Measurements from ENCODE around the gene ANKRD17.

ANKRD17 gene

DNA sequence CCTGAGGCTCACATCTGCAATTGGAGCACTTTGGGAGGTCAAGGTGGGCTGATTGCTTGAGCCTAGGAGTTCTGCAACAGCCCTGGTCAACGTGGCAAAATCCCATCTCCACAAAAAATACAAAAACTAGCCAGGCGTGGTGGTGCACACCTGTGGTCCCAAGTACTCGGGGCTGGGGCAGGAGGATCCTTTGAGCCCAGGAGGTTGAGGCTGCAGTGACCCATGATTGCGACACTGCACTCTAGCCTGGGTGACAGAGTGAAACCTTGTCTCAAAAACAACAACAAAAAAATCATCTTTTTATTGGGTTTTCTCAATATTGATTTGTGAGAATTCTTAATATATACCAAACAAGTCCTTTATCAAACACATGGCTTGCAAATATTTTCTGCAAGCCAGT, 64.9 kb downstream of the ANKRD17 start:
- DNase-seq = no peak

DNA sequence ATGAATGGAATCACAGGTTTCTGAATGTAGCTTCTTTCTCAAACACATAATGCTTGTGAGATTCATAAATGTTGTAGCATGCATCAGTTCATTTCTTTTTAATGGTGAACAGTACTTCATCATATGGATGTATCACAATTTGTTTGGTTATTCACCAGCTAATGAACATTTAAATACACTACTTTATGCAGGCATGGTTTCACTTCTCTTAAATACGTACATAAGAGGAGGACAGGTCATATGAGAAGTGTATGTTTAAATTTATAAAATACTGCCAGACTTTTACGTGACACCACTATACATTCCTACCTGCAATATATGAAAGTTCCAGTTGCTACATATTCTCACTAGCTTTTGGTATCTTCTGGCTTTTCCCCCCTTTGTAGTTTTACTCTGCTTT, 65.4 kb downstream of the ANKRD17 start:
- no peak for DNase-seq

GRCh38 chr4:73189274-73189810, 69.3 kb downstream of the ANKRD17 start:
- no peak for DNase-seq

- DNase-seq = no peak
Observed at GRCh38 chr4:73187325-73187724, 71.3 kb downstream of the ANKRD17 start.

DNA sequence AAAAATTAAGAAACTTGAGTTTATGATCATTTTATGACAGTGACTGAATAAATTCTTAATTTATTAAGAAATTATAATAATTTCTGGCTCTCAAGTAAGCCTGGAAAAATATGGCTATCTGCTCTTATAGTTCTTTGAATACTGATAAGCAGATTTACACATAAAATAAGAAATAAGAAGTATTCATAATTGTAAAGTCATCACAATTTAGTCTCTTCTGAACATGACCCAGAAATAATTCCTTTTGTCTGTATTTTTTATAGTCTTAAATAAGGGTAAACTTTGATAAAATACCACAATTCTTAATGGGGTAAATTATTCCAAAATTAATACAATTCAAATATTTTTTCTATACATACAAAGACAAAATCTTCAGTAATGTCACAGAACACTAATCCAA, 72.7 kb downstream of the ANKRD17 start:
- DNase-seq = no peak

DNA sequence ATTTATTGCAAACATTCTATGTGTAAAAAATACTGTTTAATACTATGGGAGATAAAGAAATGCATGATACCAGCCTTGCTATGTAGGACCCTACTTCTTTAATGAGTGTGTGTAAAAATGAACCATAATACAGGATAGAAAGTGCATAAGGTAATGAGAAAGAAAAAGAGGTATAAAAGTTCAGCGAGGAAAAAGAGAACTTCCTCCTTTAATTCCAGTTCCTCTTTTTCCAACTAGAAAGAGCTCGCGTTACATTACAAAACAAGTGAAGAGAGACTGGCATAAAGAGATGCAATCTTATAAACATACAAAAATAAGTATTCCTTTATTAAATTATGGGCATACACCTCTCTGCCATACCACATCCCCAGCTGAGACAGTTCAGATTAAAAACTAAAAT, 77.4 kb downstream of the ANKRD17 start:
- DNase-seq = no peak

DNA sequence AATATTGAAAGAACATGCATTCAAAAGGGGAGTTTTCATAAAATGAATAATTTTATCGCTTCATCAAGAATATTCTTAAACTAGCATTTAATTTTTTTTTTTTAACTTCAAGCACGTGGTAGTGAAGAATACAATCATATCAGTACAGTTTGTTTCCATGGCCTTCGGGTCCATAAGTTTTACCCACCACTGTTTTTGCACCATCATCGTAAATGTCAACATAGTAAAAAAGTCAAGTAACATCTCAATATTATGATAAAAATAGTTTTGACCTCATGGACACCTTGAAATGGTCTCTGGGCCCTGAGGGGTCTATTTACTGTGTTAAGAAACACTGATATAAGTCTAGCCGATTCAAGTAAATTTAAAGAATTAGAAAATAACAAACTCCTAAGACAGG, 80.2 kb downstream of the ANKRD17 start:
- DNase-seq = no peak

- no peak for DNase-seq
Observed at GRCh38 chr4:73172161-73172560, 86.4 kb downstream of the ANKRD17 start.

GRCh38 chr4:73170518-73171198, 87.9 kb downstream of the ANKRD17 start:
- no peak for DNase-seq

DNA sequence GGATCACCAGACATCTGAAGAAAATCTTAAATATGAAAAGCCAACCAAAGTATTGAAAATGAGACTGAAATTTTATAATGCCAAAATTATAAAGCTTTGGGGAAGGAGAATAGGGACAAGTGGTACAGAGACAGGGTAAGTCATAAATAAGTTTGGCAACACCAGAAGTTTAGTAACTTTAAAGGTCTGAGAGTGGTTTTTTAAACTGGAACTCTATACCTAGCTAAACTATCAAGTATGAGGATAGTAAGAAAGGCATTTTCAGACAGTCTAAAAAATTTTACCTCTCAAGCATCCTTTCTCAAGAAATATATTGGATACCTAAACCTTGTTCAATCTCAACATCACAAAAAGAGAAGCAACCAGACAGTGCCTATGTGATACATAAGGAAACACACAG, 92.4 kb downstream of the ANKRD17 start:
- DNase-seq = no peak

DNA sequence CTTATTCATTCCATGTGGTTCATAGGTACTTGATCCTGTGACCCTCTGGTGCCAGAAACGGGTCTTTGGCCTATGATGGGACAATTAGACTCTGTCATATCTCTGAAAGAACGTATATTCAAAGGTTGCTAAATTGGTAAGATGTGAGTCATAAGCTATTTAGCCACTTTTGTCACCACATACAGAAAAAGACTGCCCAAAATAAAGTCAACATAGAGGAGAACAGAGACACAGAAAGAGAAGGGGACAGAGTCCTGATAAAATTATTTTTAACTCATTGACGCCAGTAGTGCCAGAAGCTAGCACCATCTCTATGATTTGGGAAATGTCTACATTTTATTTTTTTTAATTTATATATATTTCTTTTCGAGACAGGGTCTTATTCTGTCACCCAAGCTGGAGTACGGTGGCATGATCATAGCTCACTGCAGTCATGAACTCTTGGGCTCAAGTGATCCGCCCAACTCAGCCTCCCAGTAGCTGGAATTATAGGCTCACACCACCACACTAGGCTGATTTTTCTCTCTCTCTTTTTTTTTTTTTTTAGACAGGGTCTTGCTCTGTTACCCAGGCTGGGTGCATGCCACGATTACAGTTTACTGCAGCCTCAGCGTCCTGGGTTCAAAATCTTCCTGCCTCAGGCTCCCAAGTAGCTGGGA, 96.9 kb downstream of the ANKRD17 start:
- no peak for DNase-seq

- DNase-seq = no peak
Observed at GRCh38 chr4:73156394-73156793, 102.2 kb downstream of the ANKRD17 start.

DNA sequence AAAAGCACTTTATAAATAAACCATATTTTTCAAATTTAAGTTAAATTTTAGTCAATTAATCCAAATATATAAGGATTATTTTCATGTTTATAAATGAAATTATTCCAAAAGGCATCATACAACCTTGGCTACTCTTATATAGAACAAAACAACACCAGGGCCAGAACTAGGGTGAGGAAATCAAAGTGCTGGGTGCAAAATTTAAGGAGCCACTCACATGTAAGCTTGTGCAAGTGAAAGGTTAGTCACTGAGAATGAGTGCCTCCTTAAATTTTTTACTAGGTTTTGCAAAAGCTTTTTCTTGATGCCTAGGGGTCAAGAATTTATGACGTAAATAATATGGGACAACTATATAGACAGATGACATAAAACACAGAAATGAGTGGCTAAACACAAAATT, 105.7 kb downstream of the ANKRD17 start:
- DNase-seq = no peak

- DNase-seq = no peak
Observed at GRCh38 chr4:73142995-73143547, 115.5 kb downstream of the ANKRD17 start.

DNA sequence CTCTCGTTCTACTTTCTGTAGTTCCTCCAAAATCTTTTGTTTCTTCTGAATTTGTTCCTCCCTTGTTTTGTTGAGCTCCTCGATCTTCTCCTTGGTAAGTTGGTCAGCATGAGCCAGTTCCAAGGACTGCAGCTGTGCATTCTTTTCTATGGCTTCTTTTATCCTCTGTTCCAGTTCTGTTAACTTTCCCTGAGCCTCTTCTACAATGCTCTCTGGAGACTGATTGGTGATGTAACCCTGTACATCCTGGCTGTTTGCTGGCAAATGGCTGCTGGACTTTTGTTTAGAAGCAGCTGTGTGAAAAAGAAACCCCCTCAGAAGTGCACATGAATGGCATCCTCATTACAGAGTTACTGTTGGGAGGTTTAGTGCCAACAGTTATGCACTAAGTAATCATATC, 118.6 kb downstream of the ANKRD17 start:
- no peak for DNase-seq

DNA sequence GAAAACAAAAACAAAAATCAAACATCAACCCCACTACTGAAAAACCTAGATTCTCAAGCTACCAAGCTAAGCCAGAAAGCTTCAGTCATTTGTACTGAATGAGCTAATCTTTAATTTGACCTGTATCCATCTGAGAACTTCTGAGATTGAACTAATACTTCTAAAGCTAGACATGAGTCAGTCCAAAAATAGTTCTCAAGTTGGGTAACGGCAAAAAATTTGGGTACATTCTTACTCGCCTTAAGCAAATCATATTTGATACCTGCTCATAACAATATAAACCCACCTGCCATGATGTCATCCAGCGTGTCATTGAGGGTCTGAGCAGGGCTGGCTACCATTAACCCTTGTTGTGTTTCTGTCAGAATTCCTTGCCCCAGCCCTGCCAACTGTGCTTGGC, 119.4 kb downstream of the ANKRD17 start:
- no peak for DNase-seq

GRCh38 chr4:73137121-73137520, 121.5 kb downstream of the ANKRD17 start:
- no peak for DNase-seq

- no peak for DNase-seq
Observed at GRCh38 chr4:73133784-73134183, 124.8 kb downstream of the ANKRD17 start.

GRCh38 chr4:73131281-73131680, 127.3 kb downstream of the ANKRD17 start:
- no peak for DNase-seq

DNA sequence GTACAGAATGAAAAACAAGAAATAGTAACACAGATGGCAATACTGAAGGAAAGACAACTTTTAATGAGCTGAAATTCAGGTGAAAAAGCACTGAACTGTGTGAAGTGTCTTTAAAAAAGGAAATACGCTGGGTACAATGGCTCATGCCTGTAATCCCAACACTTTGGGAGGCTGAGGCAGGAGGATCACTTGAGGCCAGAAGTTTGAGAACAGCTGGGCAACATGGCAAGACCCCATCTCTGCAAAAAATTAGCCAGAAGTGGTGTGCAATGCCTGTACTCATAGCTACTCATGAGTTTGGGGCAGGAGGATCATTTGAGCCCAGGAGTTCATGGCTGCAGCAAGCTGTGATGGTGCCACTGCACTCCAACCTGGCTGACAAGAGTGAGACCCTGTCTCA, 129.3 kb downstream of the ANKRD17 start:
- DNase-seq = no peak

DNA sequence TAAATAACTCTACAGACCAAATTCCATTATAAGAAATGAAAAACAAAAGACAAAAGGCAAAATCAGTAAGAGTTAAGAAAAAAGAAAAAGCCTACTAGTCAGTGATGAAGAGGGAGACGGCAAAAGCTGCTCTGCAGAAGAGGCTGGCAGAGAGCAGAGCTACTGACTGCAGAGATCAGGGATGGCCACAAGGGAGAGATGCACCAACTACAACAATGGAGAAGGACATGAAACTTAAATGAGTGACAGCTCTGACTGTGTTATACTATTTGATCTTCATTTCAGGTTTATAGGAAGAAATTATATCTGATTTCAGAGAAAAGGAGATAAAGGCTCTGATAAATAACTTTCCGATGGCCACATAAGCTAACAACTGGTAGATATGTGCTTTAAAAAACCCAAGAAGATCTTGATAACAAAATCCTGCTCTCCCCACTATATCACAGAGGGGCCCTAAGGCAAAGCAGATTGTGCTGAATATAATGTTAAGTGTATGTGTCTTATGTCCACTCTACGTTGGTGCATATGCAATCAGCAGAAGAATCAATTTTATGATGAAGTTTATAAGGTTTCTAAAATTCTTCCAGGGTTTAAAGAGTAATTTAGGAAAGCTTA, 130.7 kb downstream of the ANKRD17 start:
- no peak for DNase-seq

DNA sequence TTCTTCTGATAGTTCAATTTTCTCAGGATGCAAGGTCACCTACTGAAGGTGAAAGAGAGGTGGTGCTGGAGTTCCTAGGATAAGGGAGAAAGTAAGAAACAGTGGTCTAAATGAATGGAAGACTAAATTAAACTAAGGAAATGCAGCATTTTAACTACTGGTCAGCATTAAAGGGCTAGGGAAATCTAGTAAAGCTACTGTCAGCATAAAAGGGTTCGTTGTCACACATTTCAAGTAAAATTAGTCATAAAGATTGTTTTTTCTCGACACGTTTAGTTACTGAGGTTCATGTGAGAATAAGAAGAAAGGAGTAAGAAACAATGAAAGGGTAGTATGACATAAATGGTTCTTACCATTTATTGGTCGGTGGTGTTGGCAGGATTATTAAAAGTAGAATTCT, 149.1 kb downstream of the ANKRD17 start:
- no peak for DNase-seq

DNA sequence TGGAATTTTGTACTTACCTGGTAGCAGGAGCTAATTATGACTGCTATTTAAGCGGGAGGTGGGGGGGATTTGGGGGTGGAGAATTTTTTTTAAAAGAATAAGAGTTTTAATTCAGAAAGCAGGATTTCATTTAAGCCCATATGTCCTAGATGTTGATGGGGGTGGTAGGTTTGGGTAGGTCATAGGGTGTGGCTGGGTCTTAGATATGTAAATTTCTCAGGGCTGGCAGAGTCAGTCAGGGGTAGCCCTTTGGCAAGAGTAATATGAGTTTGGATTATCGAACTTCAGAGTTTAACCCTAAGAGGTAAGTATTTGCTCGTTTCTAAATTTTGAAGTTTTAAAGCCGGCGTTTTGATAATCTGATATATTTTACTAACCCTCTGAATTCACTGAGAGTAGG, 153.9 kb downstream of the ANKRD17 start:
- DNase-seq = no peak
